BLaER1 treated with 17β-estradiol and CSF1 and Interleukin-3, amounts not matched to agents 10 nM and 100 nM (cell line): Measurements from ENCODE around the gene ADAMTS16.

Source experiments
- H3K27ac ChIP-seq, 11 experiments: shearing (Covaris generic); formaldehyde crosslinking; 2 replicates each; pipeline ENCODE4 v1.8.1; 2022
- H3K27me3 ChIP-seq, 11 experiments: shearing (Covaris generic); formaldehyde crosslinking; 2 replicates each; pipeline ENCODE4 v1.8.1; 2022
- H3K36me3 ChIP-seq, 11 experiments: shearing (Covaris generic); formaldehyde crosslinking; 2 replicates each; pipeline ENCODE4 v1.8.1; 2022
- H3K4me1 ChIP-seq, 10 experiments: shearing (Covaris generic); formaldehyde crosslinking; 2 replicates each; pipeline ENCODE4 v1.8.1; 2022
- H3K4me2 ChIP-seq, 11 experiments: shearing (Covaris generic); formaldehyde crosslinking; 2 replicates each; pipeline ENCODE4 v1.8.1; 2022
- H3K4me3 ChIP-seq, 10 experiments: shearing (Covaris generic); formaldehyde crosslinking; 2 replicates each; pipeline ENCODE4 v1.8.1; 2022
- H3K9ac ChIP-seq, 11 experiments: shearing (Covaris generic); formaldehyde crosslinking; 2 replicates each; pipeline ENCODE4 v1.8.1; 2022
- H3K9me3 ChIP-seq, 11 experiments: shearing (Covaris generic); formaldehyde crosslinking; replicated peaks in 1 of 11; 2 replicates each; pipeline ENCODE4 v1.8.1; 2022
- H4K20me1 ChIP-seq, 11 experiments: shearing (Covaris generic); formaldehyde crosslinking; 2 replicates each; pipeline ENCODE4 v1.8.1; 2022
- Cebpa-rat ChIP-seq, 11 experiments: shearing (Covaris generic); IDR thresholded peaks; 2 replicates each; pipeline ENCODE4 v1.8.1; 2022

The ADAMTS16 gene

GRCh38 chr5:5294429-5294828 is 154.3 kb downstream of the ADAMTS16 start:
- no peak overlapping the region for H3K27ac ChIP-seq
- H3K4me2 ChIP-seq = no peak overlapping the region
- no peaks in the 10 kb centered on the region for H3K27me3 ChIP-seq
- H3K4me1 ChIP-seq = peaks cover 0 to 25% (median 13%) of the 10 kb centered on the region in 10 experiments; a peak in 11 of 20 replicates
- H3K36me3 ChIP-seq = no peaks in the 10 kb centered on the region
- TF ChIP-seq Cebpa-rat (IDR thresholded peaks at IDR 0.05) = no peak
- no peak overlapping the region for H3K9ac ChIP-seq
- no peaks in the 10 kb centered on the region for H4K20me1 ChIP-seq
- H3K9me3 ChIP-seq = peaks cover 0 to 9% (median 0%) of the 10 kb centered on the region in 11 experiments; a peak in 3 of 22 replicates
- H3K4me3 ChIP-seq = no peak overlapping the region

- Histone ChIP-seq H4K20me1 (no peaks in the 10 kb centered on the region), H3K4me2 (no peak overlapping the region), H3K4me1 (peaks cover 0 to 16% (median 7%) of the 10 kb centered on the region in 10 experiments; a peak in 10 of 20 replicates), H3K9me3 (peaks cover 0 to 9% (median 0%) of the 10 kb centered on the region in 11 experiments; a peak in 3 of 22 replicates), H3K27me3 (no peaks in the 10 kb centered on the region), H3K9ac (no peak overlapping the region), H3K36me3 (no peaks in the 10 kb centered on the region), H3K4me3 (no peak overlapping the region), H3K27ac (no peak overlapping the region)
- no peak for TF ChIP-seq Cebpa-rat (IDR thresholded peaks at IDR 0.05)
Observed at GRCh38 chr5:5295351-5295750, 155.2 kb downstream of the ADAMTS16 start.

- peaks cover 0 to 15% (median 2%) of the 10 kb centered on the region in 11 experiments; a peak in 11 of 22 replicates for H3K9me3 ChIP-seq
- no peak overlapping the region for H3K27ac ChIP-seq
- no peak for TF ChIP-seq Cebpa-rat (IDR thresholded peaks at IDR 0.05)
Observed at GRCh38 chr5:5296051-5296450, 155.9 kb downstream of the ADAMTS16 start.

GRCh38 chr5:5297432-5298067 is 157.4 kb downstream of the ADAMTS16 start:
- H3K27ac ChIP-seq = no peak overlapping the region
- no peak for TF ChIP-seq Cebpa-rat (IDR thresholded peaks at IDR 0.05)
- H3K27me3 ChIP-seq = no peaks in the 10 kb centered on the region
- H3K9ac ChIP-seq = no peak overlapping the region
- H3K9me3 ChIP-seq = peaks cover 14 to 30% (median 17%) of the 10 kb centered on the region in 11 experiments
- H3K4me2 ChIP-seq = no peak overlapping the region
- H4K20me1 ChIP-seq = no peaks in the 10 kb centered on the region
- H3K4me1 ChIP-seq = peaks cover 0 to 7% (median 0%) of the 10 kb centered on the region in 10 experiments; a peak in 3 of 20 replicates
- no peaks in the 10 kb centered on the region for H3K36me3 ChIP-seq
- no peak overlapping the region for H3K4me3 ChIP-seq

More at GRCh38 chr5:5296051-5296450, 155.9 kb downstream of the ADAMTS16 start:
- no peaks in the 10 kb centered on the region for H4K20me1 ChIP-seq
- no peak overlapping the region for H3K4me2 ChIP-seq
- H3K9ac ChIP-seq = no peak overlapping the region
- peaks cover 0 to 11% (median 3%) of the 10 kb centered on the region in 10 experiments; a peak in 8 of 20 replicates for H3K4me1 ChIP-seq
- H3K4me3 ChIP-seq = no peak overlapping the region
- H3K36me3 ChIP-seq = no peaks in the 10 kb centered on the region
- no peaks in the 10 kb centered on the region for H3K27me3 ChIP-seq

GRCh38 chr5:5298068-5298633 is 158.0 kb downstream of the ADAMTS16 start:
- Histone ChIP-seq H3K27me3 (no peaks in the 10 kb centered on the region), H3K27ac (no peak overlapping the region), H3K36me3 (no peaks in the 10 kb centered on the region), H3K4me1 (peaks cover 0 to 7% (median 0%) of the 10 kb centered on the region in 10 experiments; a peak in 3 of 20 replicates), H4K20me1 (no peaks in the 10 kb centered on the region), H3K4me3 (no peak overlapping the region), H3K9ac (no peak overlapping the region), H3K9me3 (peaks cover 17 to 35% (median 22%) of the 10 kb centered on the region in 11 experiments), H3K4me2 (no peak overlapping the region)
- no peak for TF ChIP-seq Cebpa-rat (IDR thresholded peaks at IDR 0.05)

- no peaks in the 10 kb centered on the region for H3K36me3 ChIP-seq
- no peak overlapping the region for H3K27ac ChIP-seq
- no peak for TF ChIP-seq Cebpa-rat (IDR thresholded peaks at IDR 0.05)
- no peak overlapping the region for H3K4me2 ChIP-seq
- H3K9me3 ChIP-seq = peaks cover 17 to 36% (median 27%) of the 10 kb centered on the region in 11 experiments
- H3K9ac ChIP-seq = no peak overlapping the region
- no peaks in the 10 kb centered on the region; a peak in 1 of 22 replicates for H4K20me1 ChIP-seq
- H3K27me3 ChIP-seq = no peaks in the 10 kb centered on the region
- no peak overlapping the region for H3K4me3 ChIP-seq
- H3K4me1 ChIP-seq = peaks cover 0 to 7% (median 0%) of the 10 kb centered on the region in 10 experiments; a peak in 3 of 20 replicates
Observed at GRCh38 chr5:5298841-5299541, 158.9 kb downstream of the ADAMTS16 start.

GRCh38 chr5:5301176-5301575 is 161.0 kb downstream of the ADAMTS16 start:
- Histone ChIP-seq H3K4me2 (no peak overlapping the region), H3K9me3 (peaks cover 17 to 31% (median 25%) of the 10 kb centered on the region in 11 experiments), H3K4me1 (no peaks in the 10 kb centered on the region), H3K27ac (no peak overlapping the region), H4K20me1 (no peaks in the 10 kb centered on the region; a peak in 1 of 22 replicates), H3K9ac (no peak overlapping the region), H3K27me3 (no peaks in the 10 kb centered on the region), H3K36me3 (no peaks in the 10 kb centered on the region), H3K4me3 (no peak overlapping the region)
- no peak for TF ChIP-seq Cebpa-rat (IDR thresholded peaks at IDR 0.05)

- TF ChIP-seq Cebpa-rat (IDR thresholded peaks at IDR 0.05) = peak in 2 of 11 experiments; percentile 21 to 61; a peak in 2 of 22 replicates
- Histone ChIP-seq H3K4me1 (peaks cover 0 to 5% (median 0%) of the 10 kb centered on the region in 10 experiments; a peak in 1 of 20 replicates), H3K4me3 (no peak overlapping the region)
Observed at GRCh38 chr5:5302201-5302600, 162.1 kb downstream of the ADAMTS16 start.

GRCh38 chr5:5303242-5303641 is 163.1 kb downstream of the ADAMTS16 start:
- peaks cover 0 to 5% (median 0%) of the 10 kb centered on the region in 10 experiments; a peak in 1 of 20 replicates for H3K4me1 ChIP-seq
- H3K27ac ChIP-seq = no peak overlapping the region
- no peaks in the 10 kb centered on the region for H3K36me3 ChIP-seq
- H3K4me3 ChIP-seq = no peak overlapping the region
- no peaks in the 10 kb centered on the region; a peak in 1 of 22 replicates for H4K20me1 ChIP-seq
- H3K9me3 ChIP-seq = peaks cover 17 to 31% (median 25%) of the 10 kb centered on the region in 11 experiments
- no peak overlapping the region for H3K4me2 ChIP-seq
- H3K27me3 ChIP-seq = no peaks in the 10 kb centered on the region
- H3K9ac ChIP-seq = no peak overlapping the region
- no peak for TF ChIP-seq Cebpa-rat (IDR thresholded peaks at IDR 0.05)

More at GRCh38 chr5:5302201-5302600, 162.1 kb downstream of the ADAMTS16 start:
- Histone ChIP-seq H3K4me2 (no peak overlapping the region), H3K27ac (no peak overlapping the region), H3K27me3 (no peaks in the 10 kb centered on the region), H3K9me3 (peaks cover 17 to 31% (median 25%) of the 10 kb centered on the region in 11 experiments), H4K20me1 (no peaks in the 10 kb centered on the region; a peak in 1 of 22 replicates), H3K36me3 (no peaks in the 10 kb centered on the region), H3K9ac (no peak overlapping the region)
